Measurements from ENCODE around the gene SDCCAG8. TPM values are rescaled to one million over a fixed set of nuclear protein-coding genes. Genes with fewer than 3 reads are reported as not detected.

SDCCAG8 gene
- total RNA-seq, 1 experiment from 2014 or later, result 36.6 TPM

GRCh38 chr1:243229526-243229925 lies 26.3 kb upstream of the SDCCAG8 start:
- Histone ChIP-seq H3K4me3 (ENCODE audit: low read length) (no peak overlapping the region), H3K4me2 (ENCODE audit: low read depth, low read length, poor library complexity, severe bottlenecking) (no peak overlapping the region), H3K36me3 (ENCODE audit: insufficient read depth, low read length) (peaks cover 34% of the 10 kb centered on the region), H3K4me1 (ENCODE audit: low read length) (peaks cover 3% of the 10 kb centered on the region; the same call in 1 of the 2 replicates), H3K27ac (ENCODE audit: low read length) (no peak overlapping the region), H3K79me2 (ENCODE audit: low read length) (peaks cover 94% of the 10 kb centered on the region), H2AFZ (ENCODE audit: low read length) (no peak overlapping the region), H3K27me3 (ENCODE audit: low read length) (no peaks in the 10 kb centered on the region), H3K9me2 (replicated peaks; ENCODE audit: insufficient read depth, low read length) (no peaks in the 10 kb centered on the region), H3K9ac (ENCODE audit: low read length) (no peak overlapping the region), H3K9me3 (ENCODE audit: low read length) (peaks cover 24% of the 10 kb centered on the region), H4K20me1 (ENCODE audit: insufficient read depth, low read depth, low read length) (no peaks in the 10 kb centered on the region)
- no peak for DNase-seq

GRCh38 chr1:243230914-243231313 lies 24.9 kb upstream of the SDCCAG8 start:
- Histone ChIP-seq H3K27me3 (ENCODE audit: low read length) (no peaks in the 10 kb centered on the region), H3K79me2 (ENCODE audit: low read length) (peaks cover 96% of the 10 kb centered on the region), H3K27ac (ENCODE audit: low read length) (no peak overlapping the region), H3K9ac (ENCODE audit: low read length) (no peak overlapping the region), H3K36me3 (ENCODE audit: insufficient read depth, low read length) (peaks cover 45% of the 10 kb centered on the region), H3K9me2 (replicated peaks; ENCODE audit: insufficient read depth, low read length) (no peaks in the 10 kb centered on the region), H3K4me2 (ENCODE audit: low read depth, low read length, poor library complexity, severe bottlenecking) (no peak overlapping the region), H3K4me1 (ENCODE audit: low read length) (peaks cover 3% of the 10 kb centered on the region; the same call in 1 of the 2 replicates), H4K20me1 (ENCODE audit: insufficient read depth, low read depth, low read length) (no peaks in the 10 kb centered on the region), H3K4me3 (ENCODE audit: low read length) (no peak overlapping the region), H3K9me3 (ENCODE audit: low read length) (peaks cover 33% of the 10 kb centered on the region), H2AFZ (ENCODE audit: low read length) (no peak overlapping the region)
- DNase-seq, result peak; percentile 60

DNA sequence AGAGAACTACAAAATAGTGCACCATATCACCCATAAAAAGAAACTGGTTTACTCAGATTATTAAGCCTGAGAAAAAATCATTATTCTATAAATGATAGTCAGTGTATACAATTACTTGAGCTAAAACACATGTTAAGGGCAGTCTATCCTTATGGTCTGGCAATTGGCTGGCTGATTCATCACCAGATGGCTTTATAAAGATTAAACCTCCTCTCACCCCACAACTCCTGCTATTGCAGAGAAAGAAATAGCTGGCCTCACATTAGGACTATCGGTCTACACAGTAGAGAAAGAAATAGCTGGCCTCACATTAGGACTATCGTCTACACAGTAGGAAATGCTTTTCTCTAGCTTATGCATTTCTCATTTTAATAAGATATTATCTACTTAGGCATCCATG lies 21.9 kb upstream of the SDCCAG8 start:
- Histone ChIP-seq H3K36me3 (ENCODE audit: insufficient read depth, low read length) (peaks cover 64% of the 10 kb centered on the region), H3K4me3 (ENCODE audit: low read length) (no peak overlapping the region), H4K20me1 (ENCODE audit: insufficient read depth, low read depth, low read length) (no peaks in the 10 kb centered on the region), H3K9me3 (ENCODE audit: low read length) (peaks cover 33% of the 10 kb centered on the region), H3K9me2 (replicated peaks; ENCODE audit: insufficient read depth, low read length) (no peaks in the 10 kb centered on the region), H3K9ac (ENCODE audit: low read length) (no peak overlapping the region), H3K27me3 (ENCODE audit: low read length) (no peaks in the 10 kb centered on the region), H2AFZ (ENCODE audit: low read length) (no peak overlapping the region), H3K27ac (ENCODE audit: low read length) (no peak overlapping the region), H3K4me1 (ENCODE audit: low read length) (0 out of 2 replicates have a peak, but pooled peaks cover under 1% of the 10 kb centered on the region), H3K4me2 (ENCODE audit: low read depth, low read length, poor library complexity, severe bottlenecking) (no peak overlapping the region), H3K79me2 (ENCODE audit: low read length) (peaks cover 98% of the 10 kb centered on the region)
- DNase-seq, result no peak

DNA sequence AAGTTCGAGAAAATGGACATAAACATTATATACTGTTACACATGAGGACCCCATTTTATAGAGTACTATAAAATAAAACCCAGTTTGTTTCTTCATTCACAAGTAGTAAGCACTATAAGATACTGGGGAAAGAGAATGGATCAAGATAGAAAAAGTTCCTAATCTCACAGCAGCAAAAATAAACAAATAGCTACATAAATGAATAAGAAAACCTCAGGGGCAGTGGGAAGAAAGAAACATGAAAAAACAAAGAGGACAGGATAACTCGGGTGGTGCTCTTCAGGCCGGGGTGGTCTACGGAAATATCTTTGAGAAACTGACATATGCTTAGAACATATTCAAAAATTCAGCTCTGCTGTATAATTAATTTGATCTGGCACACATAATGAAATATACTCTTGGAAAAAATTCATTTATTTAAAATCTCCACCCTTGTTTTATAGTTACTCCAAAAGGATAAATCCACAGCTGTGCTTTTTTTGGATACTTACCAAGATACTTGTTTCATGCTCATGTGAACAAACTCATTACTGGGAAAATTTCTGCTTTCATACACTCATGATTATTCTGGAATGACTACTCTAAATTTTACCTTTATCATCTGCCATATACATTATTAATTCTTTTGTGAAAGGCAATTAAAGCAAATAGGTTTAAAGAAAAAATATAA lies 20.7 kb upstream of the SDCCAG8 start:
- H3K79me2 ChIP-seq (ENCODE audit: low read length), result peaks cover 98% of the 10 kb centered on the region
- DNase-seq, result no peak
- no peak overlapping the region for H3K9ac ChIP-seq (ENCODE audit: low read length)

DNA sequence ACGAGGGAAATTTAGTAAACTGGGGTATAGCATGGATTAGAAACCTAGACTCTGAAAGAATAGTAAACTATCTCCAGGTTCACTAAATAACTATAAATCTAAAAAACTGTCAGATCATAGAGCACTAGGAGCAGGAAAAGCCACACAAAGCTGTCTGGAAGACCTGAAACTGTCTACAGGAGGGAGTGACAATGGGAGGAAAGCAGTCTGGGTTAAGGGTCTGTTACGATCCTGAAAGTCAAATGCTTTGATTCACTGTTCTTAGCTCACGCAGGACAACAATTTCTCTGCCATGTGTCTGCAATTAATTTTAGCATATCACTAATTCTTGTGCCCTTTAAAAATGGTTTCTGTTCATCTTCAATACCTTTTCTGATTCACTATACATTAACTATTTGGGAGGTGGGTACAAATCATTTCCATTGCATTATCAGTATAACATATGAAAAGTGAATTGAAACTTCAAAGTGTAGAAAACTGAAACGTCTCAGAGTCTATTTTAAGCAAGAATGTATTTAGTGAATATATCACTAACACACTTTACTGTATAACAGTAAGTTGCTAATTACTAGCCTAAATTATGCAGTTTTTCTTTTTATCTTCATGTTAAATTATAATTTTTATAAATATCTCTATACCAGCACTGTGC lies 19.1 kb upstream of the SDCCAG8 start:
- no peak for DNase-seq
- H3K9ac ChIP-seq (ENCODE audit: low read length), result no peak overlapping the region
- H3K9me3 ChIP-seq (ENCODE audit: low read length), result peaks cover 22% of the 10 kb centered on the region
- peaks cover 98% of the 10 kb centered on the region for H3K79me2 ChIP-seq (ENCODE audit: low read length)
- no peak overlapping the region for H3K4me2 ChIP-seq (ENCODE audit: low read depth, low read length, poor library complexity, severe bottlenecking)
- no peaks in the 10 kb centered on the region for H3K4me1 ChIP-seq (ENCODE audit: low read length)
- no peaks in the 10 kb centered on the region for H4K20me1 ChIP-seq (ENCODE audit: insufficient read depth, low read depth, low read length)
- no peak overlapping the region for H3K27ac ChIP-seq (ENCODE audit: low read length)
- H3K9me2 ChIP-seq (replicated peaks; ENCODE audit: insufficient read depth, low read length), result no peaks in the 10 kb centered on the region
- no peak overlapping the region for H2AFZ ChIP-seq (ENCODE audit: low read length)
- H3K27me3 ChIP-seq (ENCODE audit: low read length), result no peaks in the 10 kb centered on the region
- peaks cover 57% of the 10 kb centered on the region for H3K36me3 ChIP-seq (ENCODE audit: insufficient read depth, low read length)
- no peak overlapping the region for H3K4me3 ChIP-seq (ENCODE audit: low read length)

More for the DNA sequence above, 20.7 kb upstream of the SDCCAG8 start:
- Histone ChIP-seq H3K4me2 (ENCODE audit: low read depth, low read length, poor library complexity, severe bottlenecking) (no peak overlapping the region), H3K4me1 (ENCODE audit: low read length) (no peaks in the 10 kb centered on the region), H2AFZ (ENCODE audit: low read length) (no peak overlapping the region), H4K20me1 (ENCODE audit: insufficient read depth, low read depth, low read length) (no peaks in the 10 kb centered on the region), H3K4me3 (ENCODE audit: low read length) (no peak overlapping the region), H3K27ac (ENCODE audit: low read length) (no peak overlapping the region), H3K36me3 (ENCODE audit: insufficient read depth, low read length) (peaks cover 59% of the 10 kb centered on the region), H3K27me3 (ENCODE audit: low read length) (no peaks in the 10 kb centered on the region), H3K9me3 (ENCODE audit: low read length) (peaks cover 33% of the 10 kb centered on the region), H3K9me2 (replicated peaks; ENCODE audit: insufficient read depth, low read length) (no peaks in the 10 kb centered on the region)

GRCh38 chr1:243244432-243244841 lies 11.4 kb upstream of the SDCCAG8 start:
- Histone ChIP-seq H3K27me3 (ENCODE audit: low read length) (no peaks in the 10 kb centered on the region), H3K4me3 (ENCODE audit: low read length) (no peak overlapping the region), H2AFZ (ENCODE audit: low read length) (no peak overlapping the region), H3K79me2 (ENCODE audit: low read length) (peaks cover 99% of the 10 kb centered on the region), H3K9me2 (replicated peaks; ENCODE audit: insufficient read depth, low read length) (no peaks in the 10 kb centered on the region), H3K9me3 (ENCODE audit: low read length) (no peaks in the 10 kb centered on the region), H3K36me3 (ENCODE audit: insufficient read depth, low read length) (peaks cover 7% of the 10 kb centered on the region), H4K20me1 (ENCODE audit: insufficient read depth, low read depth, low read length) (no peaks in the 10 kb centered on the region), H3K4me2 (ENCODE audit: low read depth, low read length, poor library complexity, severe bottlenecking) (no peak overlapping the region), H3K9ac (ENCODE audit: low read length) (no peak overlapping the region), H3K4me1 (ENCODE audit: low read length) (peaks cover 24% of the 10 kb centered on the region), H3K27ac (ENCODE audit: low read length) (no peak overlapping the region)
- no peak for DNase-seq

DNA sequence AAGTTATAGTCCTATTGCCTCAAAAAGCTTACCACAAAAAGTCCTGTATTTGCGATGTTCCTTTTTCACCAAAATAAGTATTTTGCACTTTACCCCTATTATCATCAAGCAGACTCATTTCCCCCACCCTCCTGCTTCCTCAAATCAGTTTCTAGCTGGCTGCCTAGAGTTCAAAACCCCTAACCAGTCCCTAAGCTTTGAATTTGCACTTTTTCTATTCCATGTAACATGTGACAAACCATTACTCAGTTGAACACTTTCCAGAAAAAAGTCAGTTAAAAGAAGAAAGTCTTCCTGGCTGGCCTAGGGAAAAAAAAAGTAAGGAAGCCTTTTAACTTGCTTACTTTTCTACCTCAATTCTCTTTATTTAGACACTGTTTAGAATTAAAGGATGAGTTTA lies 8.9 kb upstream of the SDCCAG8 start:
- H2AFZ ChIP-seq (ENCODE audit: low read length), result no peak overlapping the region
- H3K9me3 ChIP-seq (ENCODE audit: low read length), result no peaks in the 10 kb centered on the region
- no peaks in the 10 kb centered on the region for H4K20me1 ChIP-seq (ENCODE audit: insufficient read depth, low read depth, low read length)
- H3K9ac ChIP-seq (ENCODE audit: low read length), result no peak overlapping the region
- H3K27me3 ChIP-seq (ENCODE audit: low read length), result no peaks in the 10 kb centered on the region
- no peak overlapping the region for H3K4me3 ChIP-seq (ENCODE audit: low read length)
- H3K27ac ChIP-seq (ENCODE audit: low read length), result no peak overlapping the region
- DNase-seq, result peak; percentile 64
- peaks cover 99% of the 10 kb centered on the region for H3K79me2 ChIP-seq (ENCODE audit: low read length)
- H3K9me2 ChIP-seq (replicated peaks; ENCODE audit: insufficient read depth, low read length), result no peaks in the 10 kb centered on the region
- H3K36me3 ChIP-seq (ENCODE audit: insufficient read depth, low read length), result peaks cover 7% of the 10 kb centered on the region; the same call in 1 of the 2 replicates
- peaks cover 44% of the 10 kb centered on the region for H3K4me1 ChIP-seq (ENCODE audit: low read length)
- no peak overlapping the region for H3K4me2 ChIP-seq (ENCODE audit: low read depth, low read length, poor library complexity, severe bottlenecking)

- no peak overlapping the region for H3K27ac ChIP-seq (ENCODE audit: low read length)
- H3K9ac ChIP-seq (ENCODE audit: low read length), result no peak overlapping the region
- H4K20me1 ChIP-seq (ENCODE audit: insufficient read depth, low read depth, low read length), result no peaks in the 10 kb centered on the region
- H3K4me3 ChIP-seq (ENCODE audit: low read length), result no peak overlapping the region
- H3K27me3 ChIP-seq (ENCODE audit: low read length), result no peaks in the 10 kb centered on the region
- peaks cover 7% of the 10 kb centered on the region; the same call in 1 of the 2 replicates for H3K36me3 ChIP-seq (ENCODE audit: insufficient read depth, low read length)
- H3K4me1 ChIP-seq (ENCODE audit: low read length), result peaks cover 54% of the 10 kb centered on the region
- no peak for DNase-seq
- no peak overlapping the region for H2AFZ ChIP-seq (ENCODE audit: low read length)
- H3K9me3 ChIP-seq (ENCODE audit: low read length), result no peaks in the 10 kb centered on the region
- no peak overlapping the region for H3K4me2 ChIP-seq (ENCODE audit: low read depth, low read length, poor library complexity, severe bottlenecking)
- H3K9me2 ChIP-seq (replicated peaks; ENCODE audit: insufficient read depth, low read length), result no peaks in the 10 kb centered on the region
- peaks cover 99% of the 10 kb centered on the region for H3K79me2 ChIP-seq (ENCODE audit: low read length)
These were observed 7.9 kb upstream of the SDCCAG8 start for GRCh38 chr1:243247901-243248300.

Measured in Karpas-422 (cell line).